ENCODE results near the gene RNF212B. TPM values are rescaled to one million over a fixed set of nuclear protein-coding genes. Genes with fewer than 3 reads are reported as not detected.

RNF212B gene
- total and polyA plus RNA-seq, 7 donors: not detected

DNA sequence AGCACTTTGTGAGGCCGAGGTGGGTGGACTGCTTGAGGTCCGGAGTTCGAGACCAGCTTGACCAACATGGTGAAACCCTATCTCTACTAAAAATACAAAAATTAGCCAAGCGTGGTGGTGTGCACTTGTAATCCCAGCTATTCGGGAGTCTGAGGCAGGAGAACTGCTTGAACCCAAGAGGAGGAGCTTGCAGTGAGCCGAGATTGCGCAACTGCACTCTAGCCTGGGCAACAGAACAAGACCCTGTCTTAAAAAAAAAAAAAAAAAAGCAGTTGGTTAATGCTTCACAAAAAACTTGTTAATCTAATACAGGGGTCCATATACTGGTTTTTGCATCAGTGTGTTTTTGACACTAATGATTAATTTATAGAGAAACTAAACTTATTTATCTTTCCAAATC is 35.7 kb upstream of the RNF212B start:
- ATAC-seq: no peak
- no peaks in the 10 kb centered on the region for H3K9me3 ChIP-seq
- intact Hi-C loops (cut with DNase I): no loop called here

DNA sequence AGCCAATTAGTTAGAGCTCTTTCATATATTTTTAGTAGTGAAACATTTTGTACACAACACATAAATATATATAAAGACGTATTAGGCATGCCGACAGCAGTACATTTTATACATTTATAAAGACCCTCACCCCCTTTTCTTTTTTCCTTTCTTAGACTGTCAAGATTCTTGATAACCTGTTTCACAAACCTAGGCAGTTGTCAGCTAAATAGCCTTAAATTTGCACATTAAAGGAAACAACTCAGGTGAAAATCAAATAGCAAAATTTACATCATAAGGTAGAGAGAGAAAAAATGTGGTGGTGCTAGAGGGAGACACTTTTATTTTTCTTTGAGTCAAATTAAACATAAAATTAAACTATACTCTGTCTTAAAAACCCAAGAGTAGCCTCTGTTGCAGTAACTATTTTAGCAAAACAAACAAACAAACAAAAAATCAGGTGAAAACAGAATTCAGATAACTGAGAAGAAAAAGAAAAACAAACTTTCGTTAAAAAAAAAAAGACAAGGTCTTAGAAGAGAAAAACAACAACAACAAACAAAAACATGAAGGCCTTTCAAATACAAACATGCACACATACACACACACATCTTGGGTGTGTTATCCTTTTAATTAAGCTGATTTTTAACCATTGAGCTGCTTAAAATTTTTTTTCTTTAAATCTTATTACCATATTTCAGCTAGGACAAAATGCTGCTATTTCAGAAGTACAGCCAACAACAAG is 31.2 kb upstream of the RNF212B start:
- no peaks in the 10 kb centered on the region for H3K4me1 ChIP-seq
- 76 to 84% (median 77%) methylated on average over 3 of the region's 3 CpGs for WGBS, 3 donors
- DNase-seq (no peak), ATAC-seq (no peak)
- intact Hi-C loops (cut with DNase I): no loop called here
- no peaks in the 10 kb centered on the region for H3K9me3 ChIP-seq
- TF ChIP-seq, protein P1, sequence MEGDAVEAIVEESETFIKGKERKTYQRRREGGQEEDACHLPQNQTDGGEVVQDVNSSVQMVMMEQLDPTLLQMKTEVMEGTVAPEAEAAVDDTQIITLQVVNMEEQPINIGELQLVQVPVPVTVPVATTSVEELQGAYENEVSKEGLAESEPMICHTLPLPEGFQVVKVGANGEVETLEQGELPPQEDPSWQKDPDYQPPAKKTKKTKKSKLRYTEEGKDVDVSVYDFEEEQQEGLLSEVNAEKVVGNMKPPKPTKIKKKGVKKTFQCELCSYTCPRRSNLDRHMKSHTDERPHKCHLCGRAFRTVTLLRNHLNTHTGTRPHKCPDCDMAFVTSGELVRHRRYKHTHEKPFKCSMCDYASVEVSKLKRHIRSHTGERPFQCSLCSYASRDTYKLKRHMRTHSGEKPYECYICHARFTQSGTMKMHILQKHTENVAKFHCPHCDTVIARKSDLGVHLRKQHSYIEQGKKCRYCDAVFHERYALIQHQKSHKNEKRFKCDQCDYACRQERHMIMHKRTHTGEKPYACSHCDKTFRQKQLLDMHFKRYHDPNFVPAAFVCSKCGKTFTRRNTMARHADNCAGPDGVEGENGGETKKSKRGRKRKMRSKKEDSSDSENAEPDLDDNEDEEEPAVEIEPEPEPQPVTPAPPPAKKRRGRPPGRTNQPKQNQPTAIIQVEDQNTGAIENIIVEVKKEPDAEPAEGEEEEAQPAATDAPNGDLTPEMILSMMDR (IDR thresholded peaks at IDR 0.05): no peak
- no peak overlapping the region for H3K4me3 ChIP-seq
- H3K27ac ChIP-seq: no peak overlapping the region
- no peaks in the 10 kb centered on the region for H3K36me3 ChIP-seq (ENCODE audit: insufficient read depth in 1 of 2, low read depth in 1 of 2)
- no peaks in the 10 kb centered on the region for H3K27me3 ChIP-seq (ENCODE audit: insufficient read depth in 3 of 3, low read length in 2 of 3)

More for the DNA sequence above, 35.7 kb upstream of the RNF212B start:
- H3K4me3 ChIP-seq: no peak overlapping the region
- H3K36me3 ChIP-seq (ENCODE audit: insufficient read depth in 1 of 2, low read depth in 1 of 2): no peaks in the 10 kb centered on the region
- 84 to 89% (median 85%) methylated on average over 7 of the region's 7 CpGs for WGBS, 3 donors
- no peak overlapping the region for H3K27ac ChIP-seq
- H3K27me3 ChIP-seq (ENCODE audit: insufficient read depth in 3 of 3, low read length in 2 of 3): no peaks in the 10 kb centered on the region
- H3K4me1 ChIP-seq: no peaks in the 10 kb centered on the region
- TF ChIP-seq, protein P1 (IDR thresholded peaks at IDR 0.05): no peak
- DNase-seq: no peak

DNA sequence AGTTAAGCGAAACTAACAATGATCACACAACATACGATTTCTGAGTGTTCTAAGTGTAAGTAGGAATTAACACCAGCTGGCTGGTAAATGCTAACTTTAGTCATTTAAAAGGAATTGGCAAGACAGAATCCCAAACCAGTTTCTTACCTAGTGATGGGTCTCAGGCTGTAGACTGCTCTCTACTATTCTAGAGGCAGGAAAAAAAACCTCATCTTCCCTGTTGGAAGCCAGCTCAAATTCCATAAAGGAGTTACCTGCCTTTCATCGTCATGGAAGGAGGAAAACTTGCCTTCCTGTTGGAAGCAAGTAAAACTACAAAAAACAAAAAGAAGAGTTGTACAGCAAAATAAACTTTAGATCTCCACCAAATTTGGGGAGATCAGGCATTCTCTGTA is 30.6 kb upstream of the RNF212B start:
- TF ChIP-seq, protein P1 (IDR thresholded peaks at IDR 0.05): no peak
- ATAC-seq: no peak
- WGBS, 3 donors: 50 to 62% (median 58%) methylated on average over 3 of the region's 3 CpGs
- no peak for DNase-seq
- Histone ChIP-seq H3K4me1 (no peaks in the 10 kb centered on the region), H3K27ac (no peak overlapping the region), H3K36me3 (ENCODE audit: insufficient read depth in 1 of 2, low read depth in 1 of 2) (no peaks in the 10 kb centered on the region), H3K4me3 (no peak overlapping the region), H3K27me3 (ENCODE audit: insufficient read depth in 3 of 3, low read length in 2 of 3) (no peaks in the 10 kb centered on the region), H3K9me3 (no peaks in the 10 kb centered on the region)
- intact Hi-C loops (cut with DNase I): no loop called here

DNA sequence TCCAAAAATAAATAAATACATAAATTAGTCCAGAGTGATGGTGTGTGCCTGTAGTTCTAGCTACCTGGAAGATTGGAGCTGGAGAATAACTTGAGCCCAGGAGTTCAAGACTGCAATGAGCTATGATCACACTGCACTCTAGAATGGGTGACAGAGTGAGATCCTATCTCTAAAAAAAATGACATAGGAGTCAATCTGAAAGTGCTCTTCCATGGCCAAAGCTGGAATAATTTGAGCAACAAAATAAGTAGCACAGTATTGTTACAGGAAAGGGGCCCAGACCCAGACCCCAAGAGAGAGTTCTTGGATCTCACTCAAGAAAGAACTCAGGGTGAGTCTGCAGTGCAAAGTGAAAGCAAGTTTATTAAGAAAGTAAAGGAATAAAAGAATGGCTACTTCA is 29.4 kb upstream of the RNF212B start:
- Histone ChIP-seq H3K36me3 (ENCODE audit: insufficient read depth in 1 of 2, low read depth in 1 of 2) (no peaks in the 10 kb centered on the region), H3K27ac (no peak overlapping the region), H3K4me3 (no peak overlapping the region), H3K27me3 (ENCODE audit: insufficient read depth in 3 of 3, low read length in 2 of 3) (no peaks in the 10 kb centered on the region), H3K9me3 (no peaks in the 10 kb centered on the region), H3K4me1 (no peaks in the 10 kb centered on the region)
- no peak for DNase-seq
- ATAC-seq: no peak
- TF ChIP-seq, protein P1 (IDR thresholded peaks at IDR 0.05): no peak
- intact Hi-C loops (cut with DNase I): no loop called here

Data from psoas muscle (tissue), 8 donors.